Uterus (tissue), 2 donors: Measurements from ENCODE around the gene METAP2.

ENCODE experiments used
- POLR2A ChIP-seq, 2 donors: fragments of 450-650 bp; IDR thresholded peaks; one replicate each; pipeline ENCODE4 v1.6.1; 2016; ENCODE audit warnings: antibody characterized with exemption in 2 of 2, mild to moderate bottlenecking in 1 of 2, moderate library complexity in 1 of 2
- TF ChIP-seq, protein P1 (sequence below), 4 experiments: fragments of 200-600 bp in 2 of 4; fragments of 450-650 bp in 2 of 4; sonication (generic) in 2 of 4; IDR thresholded peaks; one replicate each; pipeline ENCODE4 v1.5.1; 2016 to 2019; ENCODE audit warnings: antibody characterized with exemption in 4 of 4, mild to moderate bottlenecking in 2 of 4, moderate library complexity in 1 of 4

DNA sequence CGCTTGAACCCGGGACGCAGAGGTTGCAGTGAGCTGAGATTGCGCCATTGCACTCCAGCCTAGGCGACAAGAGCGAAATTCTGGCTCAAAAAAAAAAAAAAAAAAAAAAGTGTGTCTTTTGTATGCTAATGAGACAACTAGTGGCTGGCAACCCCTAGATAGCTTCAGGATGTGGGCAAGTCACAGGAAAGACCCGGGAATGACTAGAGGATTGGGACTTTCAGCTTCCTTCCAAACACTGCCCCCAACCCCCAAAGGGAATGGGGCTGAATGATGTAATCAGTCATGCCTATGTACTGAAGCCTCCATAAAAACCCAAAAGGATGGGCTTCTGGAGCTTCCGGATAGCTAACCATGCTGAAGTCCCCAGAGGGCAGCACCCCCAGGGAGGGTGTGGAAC is 48.7 kb downstream of the METAP2 start:
- TF ChIP-seq, protein P1, sequence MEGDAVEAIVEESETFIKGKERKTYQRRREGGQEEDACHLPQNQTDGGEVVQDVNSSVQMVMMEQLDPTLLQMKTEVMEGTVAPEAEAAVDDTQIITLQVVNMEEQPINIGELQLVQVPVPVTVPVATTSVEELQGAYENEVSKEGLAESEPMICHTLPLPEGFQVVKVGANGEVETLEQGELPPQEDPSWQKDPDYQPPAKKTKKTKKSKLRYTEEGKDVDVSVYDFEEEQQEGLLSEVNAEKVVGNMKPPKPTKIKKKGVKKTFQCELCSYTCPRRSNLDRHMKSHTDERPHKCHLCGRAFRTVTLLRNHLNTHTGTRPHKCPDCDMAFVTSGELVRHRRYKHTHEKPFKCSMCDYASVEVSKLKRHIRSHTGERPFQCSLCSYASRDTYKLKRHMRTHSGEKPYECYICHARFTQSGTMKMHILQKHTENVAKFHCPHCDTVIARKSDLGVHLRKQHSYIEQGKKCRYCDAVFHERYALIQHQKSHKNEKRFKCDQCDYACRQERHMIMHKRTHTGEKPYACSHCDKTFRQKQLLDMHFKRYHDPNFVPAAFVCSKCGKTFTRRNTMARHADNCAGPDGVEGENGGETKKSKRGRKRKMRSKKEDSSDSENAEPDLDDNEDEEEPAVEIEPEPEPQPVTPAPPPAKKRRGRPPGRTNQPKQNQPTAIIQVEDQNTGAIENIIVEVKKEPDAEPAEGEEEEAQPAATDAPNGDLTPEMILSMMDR (IDR thresholded peaks at IDR 0.05) = no peak
- no peak for TF ChIP-seq POLR2A (IDR thresholded peaks at IDR 0.05)
